ENCODE results near the gene GMEB2.

GRCh38 chr20:63587776-63588591, 38.9 kb downstream of the GMEB2 start:
- TF ChIP-seq TAF1 (IDR thresholded peaks at IDR 0.05; ENCODE audit: borderline replicate concordance, low read depth, low read length) (no peak), ETV6 (conservative IDR thresholded peaks at IDR 0.05 in 1 of 2, IDR thresholded peaks at IDR 0.05 in 1 of 2; ENCODE audit: borderline replicate concordance in 1 of 2, low read depth in 1 of 2) (no peak), CTCF (IDR thresholded peaks at IDR 0.05 in 2 of 3, conservative IDR thresholded peaks at IDR 0.05 in 1 of 3; ENCODE audit: control insufficient read depth in 2 of 3, extremely low read depth in 1 of 3, insufficient read depth in 1 of 3, low read depth in 3 of 3, low read length in 3 of 3) (no peak), LARP7 (IDR thresholded peaks at IDR 0.05) (no peak), MAX (IDR thresholded peaks at IDR 0.05; ENCODE audit: low read depth, low read length) (no peak), ZNF24 (IDR thresholded peaks at IDR 0.05) (no peak), IRF3 (IDR thresholded peaks at IDR 0.05) (no peak), GATAD2B (conservative IDR thresholded peaks at IDR 0.05; ENCODE audit: low read depth) (no peak), RAD51 (IDR thresholded peaks at IDR 0.05) (no peak), POLR2A (IDR thresholded peaks at IDR 0.05; ENCODE audit: low read depth, low read length) (0 out of 2 replicates have a peak, but pooled peaks have one; percentile 3), REST (IDR thresholded peaks at IDR 0.05; ENCODE audit: low read depth, low read length) (no peak), CREM (IDR thresholded peaks at IDR 0.05; ENCODE audit: low read depth) (no peak)
